ENCODE results near the gene PNMA8A.
"Not testable (repeated sequence)": the region's sequence is repeated elsewhere in the genome, so short reads cannot be mapped to it uniquely, and the experiment has no call there.

Gene PNMA8A

GRCh38 chr19:46466536-46467196, 4.7 kb downstream of the PNMA8A start:
- peak; percentile 92 for DNase-seq (ENCODE audit: low read depth)

- no peak for DNase-seq (ENCODE audit: low read depth)
Observed at GRCh38 chr19:46463516-46463915, 7.8 kb downstream of the PNMA8A start.

DNA sequence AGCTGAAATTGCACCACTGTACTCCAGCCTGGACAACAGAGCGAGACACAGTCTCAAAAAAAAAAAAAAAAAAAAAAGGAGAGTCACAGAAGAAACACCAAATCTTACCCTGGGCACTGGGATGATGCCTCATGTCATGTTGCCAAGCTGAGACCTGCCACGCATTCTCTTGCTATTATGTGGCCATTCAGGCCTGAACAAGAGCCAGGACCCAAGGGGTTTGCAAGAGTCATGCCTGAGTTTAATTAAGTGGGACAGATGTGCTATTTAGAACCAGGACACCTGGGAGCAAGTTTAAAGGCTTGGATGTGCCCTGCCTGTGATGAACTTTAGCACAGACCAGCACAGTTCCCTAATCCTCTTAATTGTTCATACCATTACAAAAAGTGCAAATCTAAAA, 9.8 kb downstream of the PNMA8A start:
- no peak for DNase-seq (ENCODE audit: low read depth)

DNA sequence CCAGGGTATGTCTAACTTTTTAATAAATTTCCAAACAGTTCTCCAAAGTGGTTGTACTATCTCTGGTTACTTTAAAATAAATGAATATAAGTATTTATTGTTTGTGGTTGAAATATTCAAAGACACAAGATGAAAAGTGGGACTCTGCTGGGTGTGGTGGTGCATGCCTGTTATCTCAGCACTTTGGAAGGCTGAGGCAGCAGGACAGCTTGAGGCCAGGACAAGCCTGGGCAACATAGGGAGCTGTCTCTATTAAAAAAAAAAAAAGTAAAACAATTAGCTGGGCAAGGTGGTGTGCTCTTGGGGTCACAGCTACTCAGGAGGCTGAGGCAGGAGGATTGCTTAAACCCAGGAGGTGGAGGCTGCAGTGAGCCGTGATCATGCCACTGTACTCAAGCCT, 10.4 kb downstream of the PNMA8A start:
- no peak for DNase-seq (ENCODE audit: low read depth)

DNA sequence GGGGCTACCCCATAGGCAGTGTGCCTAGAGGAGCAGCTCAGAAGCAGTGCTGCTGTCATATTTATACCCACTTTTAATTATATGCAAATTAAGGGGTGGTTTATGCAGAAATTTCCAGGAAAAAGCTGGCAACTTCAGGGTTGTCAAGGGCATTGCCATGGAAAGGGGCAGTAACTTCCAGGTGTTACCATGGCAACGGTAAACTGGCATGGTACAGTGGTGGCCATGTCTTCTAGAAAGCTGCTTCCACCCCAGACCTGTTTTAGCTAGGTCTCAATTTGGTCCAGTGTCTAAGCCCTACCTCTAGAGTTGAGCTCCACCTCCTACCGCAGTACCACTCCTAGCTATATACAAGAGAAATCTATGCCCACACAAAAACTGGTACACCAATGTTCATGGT, 11.3 kb downstream of the PNMA8A start:
- DNase-seq (ENCODE audit: low read depth): no peak

DNA sequence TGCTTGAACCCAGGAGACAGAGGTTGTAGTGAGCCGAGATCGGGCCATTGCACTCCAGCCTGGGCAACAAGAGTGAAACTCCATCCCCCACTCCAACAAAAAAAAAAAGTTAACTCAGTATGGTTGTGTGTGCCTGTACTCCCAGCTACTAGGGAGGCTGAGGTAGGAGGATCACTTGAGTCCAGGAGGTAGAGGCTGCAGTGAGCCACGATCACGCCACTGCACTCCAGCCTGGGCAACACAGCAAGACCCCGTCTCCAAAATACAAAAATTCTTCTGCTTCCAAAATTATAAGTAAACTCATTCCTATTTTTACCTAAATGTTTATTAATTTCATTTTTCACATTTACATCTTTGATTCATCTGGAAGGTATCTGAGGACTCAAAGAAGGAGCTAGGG, 14.4 kb downstream of the PNMA8A start:
- DNase-seq (ENCODE audit: low read depth): no peak

DNA sequence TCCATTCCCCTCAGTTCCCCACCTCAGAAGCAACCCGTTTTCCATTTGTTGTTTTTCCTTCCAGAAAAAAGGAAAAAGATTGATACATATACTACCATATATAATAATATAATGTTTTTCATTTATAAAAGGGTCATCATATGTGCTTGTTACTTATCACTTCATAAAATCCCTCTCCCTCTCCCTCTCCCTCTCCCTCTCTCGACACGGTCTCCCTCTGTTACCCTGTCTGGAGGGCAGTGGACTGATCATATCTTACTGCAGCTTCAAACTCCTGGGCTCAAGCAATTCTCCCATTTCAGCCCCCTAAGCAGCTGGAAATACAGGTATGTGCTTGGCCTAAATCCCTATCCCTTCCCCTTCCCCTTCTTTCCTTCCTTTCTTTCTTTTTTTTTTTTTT, 17.1 kb downstream of the PNMA8A start:
- DNase-seq (ENCODE audit: low read depth): no peak

- DNase-seq (ENCODE audit: low read depth): no peak
Observed at GRCh38 chr19:46453661-46454060, 17.7 kb downstream of the PNMA8A start.

GRCh38 chr19:46452186-46452585, 19.2 kb downstream of the PNMA8A start:
- no peak for DNase-seq (ENCODE audit: low read depth)

- no peak for DNase-seq (ENCODE audit: low read depth)
Observed at GRCh38 chr19:46451352-46451751, 20.0 kb downstream of the PNMA8A start.

DNA sequence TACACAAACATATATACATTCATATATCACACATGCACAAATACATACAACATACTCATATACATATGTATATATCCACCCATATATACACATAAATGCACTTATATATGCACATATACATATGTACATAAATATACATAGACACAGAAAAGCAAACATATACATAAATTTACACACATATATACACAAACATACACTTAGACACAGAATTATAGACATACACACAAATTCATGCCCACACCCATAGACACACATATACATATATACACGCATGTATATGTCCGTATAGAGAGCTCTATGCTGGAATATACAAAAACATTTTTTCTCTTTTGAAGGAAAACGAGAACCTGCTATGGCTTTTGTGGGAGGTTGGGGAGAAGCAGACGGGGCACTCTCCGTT, 20.6 kb downstream of the PNMA8A start:
- no peak for DNase-seq (ENCODE audit: low read depth)

GRCh38 chr19:46449228-46449627, 22.1 kb downstream of the PNMA8A start:
- DNase-seq (ENCODE audit: low read depth): no peak

GRCh38 chr19:46448601-46449000, 22.8 kb downstream of the PNMA8A start:
- DNase-seq (ENCODE audit: low read depth): no peak

DNA sequence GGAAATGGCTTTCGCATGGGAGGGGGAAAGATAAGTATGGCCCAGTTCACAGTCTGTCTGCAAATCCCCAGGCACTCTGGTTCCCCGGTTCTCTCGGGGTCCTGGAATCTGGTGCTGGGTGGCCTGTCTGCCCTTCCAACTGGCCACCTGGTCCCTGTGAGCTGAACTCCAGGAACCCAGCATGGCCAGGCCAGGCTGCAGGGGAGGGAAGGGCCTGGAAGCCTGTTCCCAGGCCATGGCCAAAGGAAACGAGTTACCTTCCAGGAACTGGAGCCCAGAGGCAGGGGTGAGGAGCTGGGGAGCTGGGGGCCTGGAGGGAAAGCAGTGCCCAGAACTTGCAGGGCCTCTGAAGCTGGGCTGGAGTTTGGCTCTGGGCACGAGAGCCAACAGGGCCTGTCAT, 23.5 kb downstream of the PNMA8A start:
- no peak for DNase-seq (ENCODE audit: low read depth)

DNA sequence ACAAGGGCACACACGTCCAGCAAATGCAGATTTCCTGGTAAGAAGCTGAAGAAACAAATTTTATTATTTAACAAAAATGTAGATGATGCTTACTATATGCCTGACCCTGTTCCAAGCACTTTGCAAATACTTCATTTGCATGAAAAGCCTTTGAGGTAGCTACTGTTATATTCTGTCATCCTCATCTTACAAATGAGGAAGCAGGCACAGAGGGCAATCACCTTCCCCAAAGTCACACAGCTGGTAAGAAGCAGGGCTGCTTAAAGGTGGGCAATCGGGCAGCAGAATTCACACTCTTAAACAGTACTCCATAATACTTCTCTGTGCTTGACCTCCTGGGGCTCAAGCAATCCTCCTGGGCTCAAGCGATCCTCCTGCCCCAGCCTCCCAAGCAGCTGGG, 24.4 kb downstream of the PNMA8A start:
- no peak for DNase-seq (ENCODE audit: low read depth)

- no peak for DNase-seq (ENCODE audit: low read depth)
Observed at GRCh38 chr19:46446021-46446420, 25.3 kb downstream of the PNMA8A start.

GRCh38 chr19:46442808-46443450, 28.4 kb downstream of the PNMA8A start:
- DNase-seq (ENCODE audit: low read depth): peak; percentile 79

DNA sequence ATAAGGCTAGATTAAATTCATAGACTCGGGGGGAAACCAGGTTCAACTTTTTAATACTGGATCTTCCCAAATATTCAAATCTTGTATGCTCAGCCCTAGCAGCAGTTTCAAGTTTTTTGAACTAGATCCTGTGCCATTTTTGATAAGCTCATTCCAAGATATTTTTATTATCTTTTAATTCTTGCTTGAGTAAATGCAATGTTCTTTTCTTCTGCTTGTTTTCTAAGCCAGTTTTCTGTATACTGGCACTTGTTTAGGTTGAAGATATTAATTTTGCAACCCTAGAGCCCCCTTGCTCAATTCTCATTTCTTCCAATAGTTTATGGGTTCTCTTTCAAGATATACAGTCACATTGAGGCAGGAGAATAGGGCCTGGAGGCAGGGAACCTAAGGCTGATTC, 29.5 kb downstream of the PNMA8A start:
- no peak for DNase-seq (ENCODE audit: low read depth)

GRCh38 chr19:46435689-46436088, 35.7 kb downstream of the PNMA8A start:
- not testable (repeated sequence) for DNase-seq (ENCODE audit: low read depth)

GRCh38 chr19:46435009-46435408, 36.4 kb downstream of the PNMA8A start:
- DNase-seq (ENCODE audit: low read depth): no peak

GRCh38 chr19:46433470-46433869, 37.9 kb downstream of the PNMA8A start:
- DNase-seq (ENCODE audit: low read depth): not testable (repeated sequence)

DNA sequence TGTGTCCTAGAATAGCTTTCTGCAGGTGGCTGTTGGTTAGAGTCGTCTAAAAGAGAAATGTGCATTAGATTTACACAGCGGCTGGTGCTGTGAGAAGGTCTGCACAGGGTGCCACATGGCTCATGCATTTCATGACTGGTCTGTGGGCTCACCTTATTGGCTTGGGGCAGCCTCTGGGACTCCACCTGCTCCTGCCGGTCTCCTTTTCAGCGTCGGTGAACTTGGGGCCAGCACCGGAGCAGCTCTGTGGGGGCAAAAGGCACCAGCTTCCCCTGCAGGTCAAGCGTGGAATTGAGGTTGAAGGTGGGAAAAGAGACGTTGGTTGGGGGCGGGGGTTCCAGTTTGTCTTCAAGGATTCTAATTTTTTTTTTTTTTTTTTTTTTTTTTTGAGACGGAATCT, 39.5 kb downstream of the PNMA8A start:
- no peak for DNase-seq (ENCODE audit: low read depth)

DNA sequence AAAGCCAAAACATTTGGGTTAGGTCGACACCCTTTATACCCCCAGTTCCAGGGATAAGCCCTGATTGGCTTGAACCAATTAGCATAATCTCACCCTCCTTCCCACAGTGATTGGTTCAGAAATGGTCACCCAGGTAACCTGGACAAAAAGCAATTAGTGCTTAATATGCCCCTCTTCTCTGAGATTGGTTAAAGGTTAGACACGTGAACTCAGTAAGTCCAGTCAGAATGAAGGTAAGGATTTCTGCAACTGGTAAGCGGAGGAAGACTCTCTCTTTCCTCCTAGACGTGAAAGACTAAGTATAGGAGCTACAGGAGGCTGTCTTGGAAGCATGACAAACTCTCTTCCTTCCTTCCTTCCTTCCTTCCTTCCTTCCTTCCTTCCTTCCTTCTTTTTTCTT, 41.4 kb downstream of the PNMA8A start:
- no peak for DNase-seq (ENCODE audit: low read depth)

Measured in iris pigment epithelial cell (primary cell).